Peyer's patch (tissue), 4 donors: ENCODE measurements around the gene RHBDF2.

Source experiments
- CTCF ChIP-seq, 6 experiments: fragments of 450-650 bp in 4 of 6; fragments of 200-600 bp in 2 of 6; sonication (generic) in 1 of 6; IDR thresholded peaks; one replicate each; pipeline ENCODE4 v1.5.1; 2017 to 2019; ENCODE audit warnings: antibody characterized with exemption in 6 of 6, mild to moderate bottlenecking in 3 of 6, moderate library complexity in 1 of 6
- POLR2A ChIP-seq, 2 donors: fragments of 450-650 bp; IDR thresholded peaks; one replicate each; pipeline ENCODE4 v1.5.1; 2017; ENCODE audit warnings: antibody characterized with exemption in 2 of 2, mild to moderate bottlenecking in 2 of 2, moderate library complexity in 2 of 2

DNA sequence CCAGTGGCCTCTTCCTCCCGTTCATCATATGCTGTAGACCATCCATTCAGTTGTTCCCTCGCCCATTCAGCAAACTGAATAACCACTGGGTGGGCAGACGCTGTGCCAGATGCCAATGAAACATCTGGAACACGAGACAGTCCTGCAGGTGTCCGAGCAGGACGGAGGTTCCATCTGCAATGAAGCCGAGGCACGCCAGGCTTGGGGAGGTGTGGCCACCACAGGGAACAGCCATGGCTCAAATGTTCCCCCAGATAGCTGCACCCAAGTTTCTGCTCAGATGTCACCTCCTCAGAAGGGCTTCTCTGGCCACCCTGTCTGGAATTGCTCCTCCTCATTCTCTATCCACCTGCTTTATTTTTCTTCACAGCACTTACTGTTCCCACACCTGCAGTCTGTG lies 78.8 kb downstream of the RHBDF2 start:
- TF ChIP-seq CTCF (IDR thresholded peaks at IDR 0.05) (no peak), POLR2A (IDR thresholded peaks at IDR 0.05) (no peak)
